GM23338 (cell line): Measurements from ENCODE around the gene ARHGEF19.

Source experiments
- CREB1 ChIP-seq: fragments of 250-450 bp; sonication (Bioruptor Pico); IDR thresholded peaks from 2 replicates; pipeline ENCODE4 v1.5.0; 2020; ENCODE audit warnings: low read depth, mild to moderate bottlenecking, moderate library complexity
- EZH2 ChIP-seq: fragments of 200-600 bp; sonication (generic); IDR thresholded peaks from one replicate; pipeline ENCODE4 v1.8.0; 2017; ENCODE audit warnings: antibody characterized with exemption, mild to moderate bottlenecking, low read depth; ENCODE audit not compliant: unreplicated experiment
- EZH2phosphoT487 ChIP-seq: fragments of 200-600 bp; sonication (generic); IDR thresholded peaks from one replicate; pipeline ENCODE4 v1.8.1; 2018; ENCODE audit warnings: antibody characterized with exemption; ENCODE audit not compliant: unreplicated experiment
- JUNB ChIP-seq: IDR thresholded peaks from one replicate; pipeline ENCODE4 v1.6.1; 2016; ENCODE audit warnings: antibody characterized with exemption; ENCODE audit not compliant: unreplicated experiment
- NANOG ChIP-seq: IDR thresholded peaks from 2 replicates; pipeline ENCODE4 v1.6.1; 2016; ENCODE audit warnings: antibody characterized with exemption, borderline replicate concordance
- POLR2AphosphoS5 ChIP-seq: IDR thresholded peaks from 2 replicates; pipeline ENCODE4 v1.6.1; 2016; ENCODE audit warnings: antibody characterized with exemption, low read depth
- STAT1 ChIP-seq: IDR thresholded peaks from one replicate; pipeline ENCODE4 v1.6.1; 2016; ENCODE audit warnings: antibody characterized with exemption; ENCODE audit not compliant: unreplicated experiment
- ZNF114 ChIP-seq: fragments of 250-450 bp; sonication (Bioruptor Pico); IDR thresholded peaks from 2 replicates; pipeline ENCODE4 v1.5.0; 2020; ENCODE audit warnings: mild to moderate bottlenecking, moderate library complexity
- ZNF331 ChIP-seq: fragments of 250-450 bp; sonication (Bioruptor Pico); IDR thresholded peaks from 2 replicates; pipeline ENCODE4 v1.5.0; 2020; ENCODE audit warnings: low read depth, mild to moderate bottlenecking, moderate library complexity
- TF ChIP-seq, protein P1 (sequence below), 2 experiments: fragments of 200-600 bp in 1 of 2; sonication (generic) in 1 of 2; conservative IDR thresholded peaks; 2 replicates each; pipeline versions ENCODE4 v1.5.1 to v1.6.1; 2016 to 2017; ENCODE audit warnings: antibody characterized with exemption in 2 of 2, low read depth in 2 of 2, mild to moderate bottlenecking in 2 of 2, moderate library complexity in 1 of 2
- TF ChIP-seq, protein P2 (sequence below): IDR thresholded peaks from one replicate; pipeline ENCODE4 v1.6.1; 2018; ENCODE audit warnings: antibody characterized with exemption; ENCODE audit not compliant: unreplicated experiment
- TF ChIP-seq, protein P3 (sequence below): fragments of 250-450 bp; sonication (Bioruptor Pico); IDR thresholded peaks from 2 replicates; pipeline ENCODE4 v1.5.0; 2020; ENCODE audit warnings: mild to moderate bottlenecking, moderate library complexity
- TF ChIP-seq, protein P4 (sequence below): IDR thresholded peaks from 2 replicates; pipeline ENCODE4 v1.6.1; 2016; ENCODE audit warnings: antibody characterized with exemption

DNA sequence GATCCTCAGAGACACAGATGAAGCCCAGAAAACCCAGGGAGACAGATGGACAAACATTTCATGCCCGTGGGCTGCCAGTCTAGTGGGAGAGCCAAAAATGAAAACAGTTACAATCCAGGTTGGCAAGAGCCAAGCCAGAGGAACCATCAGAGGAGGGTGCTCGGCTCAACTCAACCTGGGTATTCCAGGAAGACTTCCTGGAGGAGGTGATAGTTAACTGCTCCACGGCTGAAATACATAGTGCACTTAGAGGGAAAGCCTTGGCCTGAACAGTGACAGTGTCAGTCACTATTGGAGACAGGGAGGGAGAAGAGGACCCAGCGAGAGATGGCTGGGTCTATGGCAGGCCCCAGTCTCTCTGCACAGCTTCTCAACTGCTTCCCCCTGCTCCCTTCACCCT is 1.9 kb downstream of the ARHGEF19 start:
- TF ChIP-seq, protein P1, sequence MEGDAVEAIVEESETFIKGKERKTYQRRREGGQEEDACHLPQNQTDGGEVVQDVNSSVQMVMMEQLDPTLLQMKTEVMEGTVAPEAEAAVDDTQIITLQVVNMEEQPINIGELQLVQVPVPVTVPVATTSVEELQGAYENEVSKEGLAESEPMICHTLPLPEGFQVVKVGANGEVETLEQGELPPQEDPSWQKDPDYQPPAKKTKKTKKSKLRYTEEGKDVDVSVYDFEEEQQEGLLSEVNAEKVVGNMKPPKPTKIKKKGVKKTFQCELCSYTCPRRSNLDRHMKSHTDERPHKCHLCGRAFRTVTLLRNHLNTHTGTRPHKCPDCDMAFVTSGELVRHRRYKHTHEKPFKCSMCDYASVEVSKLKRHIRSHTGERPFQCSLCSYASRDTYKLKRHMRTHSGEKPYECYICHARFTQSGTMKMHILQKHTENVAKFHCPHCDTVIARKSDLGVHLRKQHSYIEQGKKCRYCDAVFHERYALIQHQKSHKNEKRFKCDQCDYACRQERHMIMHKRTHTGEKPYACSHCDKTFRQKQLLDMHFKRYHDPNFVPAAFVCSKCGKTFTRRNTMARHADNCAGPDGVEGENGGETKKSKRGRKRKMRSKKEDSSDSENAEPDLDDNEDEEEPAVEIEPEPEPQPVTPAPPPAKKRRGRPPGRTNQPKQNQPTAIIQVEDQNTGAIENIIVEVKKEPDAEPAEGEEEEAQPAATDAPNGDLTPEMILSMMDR (conservative IDR thresholded peaks at IDR 0.05; ENCODE audit: low read depth in 2 of 2) = no peak
- TF ChIP-seq JUNB (no peak), EZH2phosphoT487 (no peak), CREB1 (no peak), EZH2 (no peak), POLR2AphosphoS5 (no peak), ZNF114 (no peak), STAT1 (no peak), ZNF331 (CRISPR knock-in tag) (no peak), NANOG (no peak)
- TF ChIP-seq, protein P2, sequence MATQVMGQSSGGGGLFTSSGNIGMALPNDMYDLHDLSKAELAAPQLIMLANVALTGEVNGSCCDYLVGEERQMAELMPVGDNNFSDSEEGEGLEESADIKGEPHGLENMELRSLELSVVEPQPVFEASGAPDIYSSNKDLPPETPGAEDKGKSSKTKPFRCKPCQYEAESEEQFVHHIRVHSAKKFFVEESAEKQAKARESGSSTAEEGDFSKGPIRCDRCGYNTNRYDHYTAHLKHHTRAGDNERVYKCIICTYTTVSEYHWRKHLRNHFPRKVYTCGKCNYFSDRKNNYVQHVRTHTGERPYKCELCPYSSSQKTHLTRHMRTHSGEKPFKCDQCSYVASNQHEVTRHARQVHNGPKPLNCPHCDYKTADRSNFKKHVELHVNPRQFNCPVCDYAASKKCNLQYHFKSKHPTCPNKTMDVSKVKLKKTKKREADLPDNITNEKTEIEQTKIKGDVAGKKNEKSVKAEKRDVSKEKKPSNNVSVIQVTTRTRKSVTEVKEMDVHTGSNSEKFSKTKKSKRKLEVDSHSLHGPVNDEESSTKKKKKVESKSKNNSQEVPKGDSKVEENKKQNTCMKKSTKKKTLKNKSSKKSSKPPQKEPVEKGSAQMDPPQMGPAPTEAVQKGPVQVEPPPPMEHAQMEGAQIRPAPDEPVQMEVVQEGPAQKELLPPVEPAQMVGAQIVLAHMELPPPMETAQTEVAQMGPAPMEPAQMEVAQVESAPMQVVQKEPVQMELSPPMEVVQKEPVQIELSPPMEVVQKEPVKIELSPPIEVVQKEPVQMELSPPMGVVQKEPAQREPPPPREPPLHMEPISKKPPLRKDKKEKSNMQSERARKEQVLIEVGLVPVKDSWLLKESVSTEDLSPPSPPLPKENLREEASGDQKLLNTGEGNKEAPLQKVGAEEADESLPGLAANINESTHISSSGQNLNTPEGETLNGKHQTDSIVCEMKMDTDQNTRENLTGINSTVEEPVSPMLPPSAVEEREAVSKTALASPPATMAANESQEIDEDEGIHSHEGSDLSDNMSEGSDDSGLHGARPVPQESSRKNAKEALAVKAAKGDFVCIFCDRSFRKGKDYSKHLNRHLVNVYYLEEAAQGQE = no peak
- TF ChIP-seq, protein P3, sequence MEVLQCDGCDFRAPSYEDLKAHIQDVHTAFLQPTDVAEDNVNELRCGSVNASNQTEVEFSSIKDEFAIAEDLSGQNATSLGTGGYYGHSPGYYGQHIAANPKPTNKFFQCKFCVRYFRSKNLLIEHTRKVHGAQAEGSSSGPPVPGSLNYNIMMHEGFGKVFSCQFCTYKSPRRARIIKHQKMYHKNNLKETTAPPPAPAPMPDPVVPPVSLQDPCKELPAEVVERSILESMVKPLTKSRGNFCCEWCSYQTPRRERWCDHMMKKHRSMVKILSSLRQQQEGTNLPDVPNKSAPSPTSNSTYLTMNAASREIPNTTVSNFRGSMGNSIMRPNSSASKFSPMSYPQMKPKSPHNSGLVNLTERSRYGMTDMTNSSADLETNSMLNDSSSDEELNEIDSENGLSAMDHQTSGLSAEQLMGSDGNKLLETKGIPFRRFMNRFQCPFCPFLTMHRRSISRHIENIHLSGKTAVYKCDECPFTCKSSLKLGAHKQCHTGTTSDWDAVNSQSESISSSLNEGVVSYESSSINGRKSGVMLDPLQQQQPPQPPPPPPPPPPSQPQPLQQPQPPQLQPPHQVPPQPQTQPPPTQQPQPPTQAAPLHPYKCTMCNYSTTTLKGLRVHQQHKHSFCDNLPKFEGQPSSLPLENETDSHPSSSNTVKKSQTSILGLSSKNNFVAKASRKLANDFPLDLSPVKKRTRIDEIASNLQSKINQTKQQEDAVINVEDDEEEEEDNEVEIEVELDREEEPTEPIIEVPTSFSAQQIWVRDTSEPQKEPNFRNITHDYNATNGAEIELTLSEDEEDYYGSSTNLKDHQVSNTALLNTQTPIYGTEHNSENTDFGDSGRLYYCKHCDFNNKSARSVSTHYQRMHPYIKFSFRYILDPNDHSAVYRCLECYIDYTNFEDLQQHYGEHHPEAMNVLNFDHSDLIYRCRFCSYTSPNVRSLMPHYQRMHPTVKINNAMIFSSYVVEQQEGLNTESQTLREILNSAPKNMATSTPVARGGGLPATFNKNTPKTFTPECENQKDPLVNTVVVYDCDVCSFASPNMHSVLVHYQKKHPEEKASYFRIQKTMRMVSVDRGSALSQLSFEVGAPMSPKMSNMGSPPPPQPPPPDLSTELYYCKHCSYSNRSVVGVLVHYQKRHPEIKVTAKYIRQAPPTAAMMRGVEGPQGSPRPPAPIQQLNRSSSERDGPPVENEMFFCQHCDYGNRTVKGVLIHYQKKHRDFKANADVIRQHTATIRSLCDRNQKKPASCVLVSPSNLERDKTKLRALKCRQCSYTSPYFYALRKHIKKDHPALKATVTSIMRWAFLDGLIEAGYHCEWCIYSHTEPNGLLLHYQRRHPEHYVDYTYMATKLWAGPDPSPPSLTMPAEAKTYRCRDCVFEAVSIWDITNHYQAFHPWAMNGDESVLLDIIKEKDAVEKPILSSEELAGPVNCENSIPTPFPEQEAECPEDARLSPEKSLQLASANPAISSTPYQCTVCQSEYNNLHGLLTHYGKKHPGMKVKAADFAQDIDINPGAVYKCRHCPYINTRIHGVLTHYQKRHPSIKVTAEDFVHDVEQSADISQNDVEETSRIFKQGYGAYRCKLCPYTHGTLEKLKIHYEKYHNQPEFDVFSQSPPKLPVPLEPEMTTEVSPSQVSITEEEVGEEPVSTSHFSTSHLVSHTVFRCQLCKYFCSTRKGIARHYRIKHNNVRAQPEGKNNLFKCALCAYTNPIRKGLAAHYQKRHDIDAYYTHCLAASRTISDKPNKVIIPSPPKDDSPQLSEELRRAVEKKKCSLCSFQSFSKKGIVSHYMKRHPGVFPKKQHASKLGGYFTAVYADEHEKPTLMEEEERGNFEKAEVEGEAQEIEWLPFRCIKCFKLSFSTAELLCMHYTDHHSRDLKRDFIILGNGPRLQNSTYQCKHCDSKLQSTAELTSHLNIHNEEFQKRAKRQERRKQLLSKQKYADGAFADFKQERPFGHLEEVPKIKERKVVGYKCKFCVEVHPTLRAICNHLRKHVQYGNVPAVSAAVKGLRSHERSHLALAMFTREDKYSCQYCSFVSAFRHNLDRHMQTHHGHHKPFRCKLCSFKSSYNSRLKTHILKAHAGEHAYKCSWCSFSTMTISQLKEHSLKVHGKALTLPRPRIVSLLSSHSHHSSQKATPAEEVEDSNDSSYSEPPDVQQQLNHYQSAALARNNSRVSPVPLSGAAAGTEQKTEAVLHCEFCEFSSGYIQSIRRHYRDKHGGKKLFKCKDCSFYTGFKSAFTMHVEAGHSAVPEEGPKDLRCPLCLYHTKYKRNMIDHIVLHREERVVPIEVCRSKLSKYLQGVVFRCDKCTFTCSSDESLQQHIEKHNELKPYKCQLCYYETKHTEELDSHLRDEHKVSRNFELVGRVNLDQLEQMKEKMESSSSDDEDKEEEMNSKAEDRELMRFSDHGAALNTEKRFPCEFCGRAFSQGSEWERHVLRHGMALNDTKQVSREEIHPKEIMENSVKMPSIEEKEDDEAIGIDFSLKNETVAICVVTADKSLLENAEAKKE (CRISPR knock-in tag) = no peak
- TF ChIP-seq, protein P4, sequence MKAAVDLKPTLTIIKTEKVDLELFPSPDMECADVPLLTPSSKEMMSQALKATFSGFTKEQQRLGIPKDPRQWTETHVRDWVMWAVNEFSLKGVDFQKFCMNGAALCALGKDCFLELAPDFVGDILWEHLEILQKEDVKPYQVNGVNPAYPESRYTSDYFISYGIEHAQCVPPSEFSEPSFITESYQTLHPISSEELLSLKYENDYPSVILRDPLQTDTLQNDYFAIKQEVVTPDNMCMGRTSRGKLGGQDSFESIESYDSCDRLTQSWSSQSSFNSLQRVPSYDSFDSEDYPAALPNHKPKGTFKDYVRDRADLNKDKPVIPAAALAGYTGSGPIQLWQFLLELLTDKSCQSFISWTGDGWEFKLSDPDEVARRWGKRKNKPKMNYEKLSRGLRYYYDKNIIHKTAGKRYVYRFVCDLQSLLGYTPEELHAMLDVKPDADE = no peak
